Endodermal cell (in vitro differentiated cells): ENCODE data around the gene FZD2. TPM values are rescaled to one million over a fixed set of nuclear protein-coding genes. Genes with fewer than 3 reads are reported as not detected.

Source experiments
- DNase-seq: peaks from one replicate; pipeline ENCODE4 v3.0.0-alpha.2; 2017
- H3K27ac ChIP-seq: 2 replicates; pipeline ENCODE4 v1.5.1; 2013; ENCODE audit warnings: mild to moderate bottlenecking, low read depth, low read length, moderate library complexity
- H3K27me3 ChIP-seq: 2 replicates; pipeline ENCODE4 v1.6.1; 2013; ENCODE audit warnings: mild to moderate bottlenecking, low read length, moderate library complexity; ENCODE audit not compliant: insufficient read depth, control insufficient read depth, poor library complexity, severe bottlenecking
- H3K36me3 ChIP-seq: 2 replicates; pipeline ENCODE4 v1.7.0; 2013; ENCODE audit warnings: mild to moderate bottlenecking, low read length, moderate library complexity; ENCODE audit not compliant: control insufficient read depth, insufficient read depth
- H3K4me1 ChIP-seq: one replicate; pipeline ENCODE4 v1.7.0; 2013; ENCODE audit warnings: low read length; ENCODE audit not compliant: control insufficient read depth, insufficient read depth
- H3K4me3 ChIP-seq: 2 replicates; pipeline ENCODE4 v1.5.1; 2013; ENCODE audit warnings: mild to moderate bottlenecking, low read length, moderate library complexity
- H3K9ac ChIP-seq: 2 replicates; pipeline ENCODE4 v1.6.1; 2013; ENCODE audit warnings: mild to moderate bottlenecking, low read length, moderate library complexity; ENCODE audit not compliant: poor library complexity, severe bottlenecking; ENCODE audit errors: extremely low read depth
- H3K9me3 ChIP-seq: 2 replicates; pipeline ENCODE4 v1.6.1; 2013; ENCODE audit warnings: mild to moderate bottlenecking, low read length, moderate library complexity; ENCODE audit not compliant: control insufficient read depth
- H3K27ac Mint-ChIP-seq: 2 replicates; pipeline ENCODE4 v1.8.0; 2020; ENCODE audit warnings: mixed read lengths
- H3K27me3 Mint-ChIP-seq: 2 replicates; pipeline ENCODE4 v1.8.0; 2021; ENCODE audit warnings: mild to moderate bottlenecking, mixed read lengths; ENCODE audit not compliant: insufficient read depth
- H3K36me3 Mint-ChIP-seq: 2 replicates; pipeline ENCODE4 v1.8.0; 2020; ENCODE audit warnings: low read depth, mixed read lengths
- H3K4me1 Mint-ChIP-seq: 2 replicates; pipeline ENCODE4 v1.8.0; 2020; ENCODE audit warnings: mixed read lengths
- H3K4me3 Mint-ChIP-seq: 2 replicates; pipeline ENCODE4 v1.8.0; 2020; ENCODE audit warnings: mild to moderate bottlenecking, moderate library complexity, mixed read lengths
- H3K9me3 Mint-ChIP-seq: 2 replicates; pipeline ENCODE4 v1.8.0; 2020; ENCODE audit warnings: mild to moderate bottlenecking, mixed read lengths
- CTCF ChIP-seq: fragments of 200-600 bp; sonication (generic); conservative IDR thresholded peaks from 2 replicates; pipeline ENCODE4 v1.5.0; 2021; ENCODE audit warnings: antibody characterized with exemption, mild to moderate bottlenecking
- whole genome bisulfite sequencing, 2 experiments: methylation state at CpG; one replicate each; pipeline versions ENCODE4 v1.1.5 to v1.1.7; 2013; ENCODE audit warnings: missing lambda C conversion rate in 2 of 2, mixed read lengths in 1 of 2; ENCODE audit not compliant: insufficient coverage in 1 of 2, insufficient read length in 1 of 2; 5-methylcytosine and 5-hydroxymethylcytosine counted together
- total RNA-seq, 2 donors: library from RNA; stranded (reverse); fragmentation: NEBNext Ultra II Directional in 1 of 2; extraction: Animal tissue kit (Norgen Biotek cat#: 25700) in 1 of 2; gene quantifications; 2 replicates in 1 of 2; 3 replicates in 1 of 2; pipeline ENCODE4 v1.2.1, GENCODE V29; 2021

The FZD2 gene
- total RNA-seq, 2 donors from 2014 or later: 20.6 to 21.9 TPM

DNA sequence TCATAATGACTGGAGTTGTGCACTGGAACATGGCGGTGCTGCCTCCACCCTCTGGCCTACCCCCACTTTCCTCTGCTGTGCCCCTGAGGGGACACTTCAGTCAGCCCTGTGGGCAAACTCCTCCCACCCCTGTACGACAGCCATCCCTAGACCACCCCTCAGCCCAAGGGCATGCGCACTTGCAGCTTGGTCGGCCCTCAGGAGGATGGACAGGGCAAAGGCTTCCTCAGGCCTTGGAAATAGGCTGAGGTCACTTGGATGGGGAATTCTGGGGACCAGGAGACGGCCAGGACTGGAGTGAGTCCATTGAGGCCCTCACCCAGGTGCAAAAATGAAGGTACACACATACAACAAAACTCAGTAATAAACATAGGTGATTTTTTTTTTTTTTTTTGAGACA lies 41.0 kb downstream of the FZD2 start:
- H3K27ac Mint-ChIP-seq: no peak overlapping the region
- no peaks in the 10 kb centered on the region for H3K9me3 ChIP-seq
- peaks cover 8% of the 10 kb centered on the region for H3K4me1 ChIP-seq
- no peaks in the 10 kb centered on the region for H3K9me3 Mint-ChIP-seq
- H3K4me1 Mint-ChIP-seq: peaks cover 17% of the 10 kb centered on the region
- no peaks in the 10 kb centered on the region for H3K36me3 ChIP-seq
- H3K4me3 Mint-ChIP-seq: no peak overlapping the region
- no peak overlapping the region for H3K9ac ChIP-seq
- no peaks in the 10 kb centered on the region for H3K36me3 Mint-ChIP-seq
- peaks cover 4% of the 10 kb centered on the region for H3K27me3 Mint-ChIP-seq
- 86 to 88% methylated on average over 1 to 5 of the region's 5 CpGs for WGBS, 2 experiments
- no peak for TF ChIP-seq CTCF
- H3K27me3 ChIP-seq: no peaks in the 10 kb centered on the region
- peak; percentile 67 for DNase-seq
- H3K4me3 ChIP-seq: no peak overlapping the region
- H3K27ac ChIP-seq: no peak overlapping the region

DNA sequence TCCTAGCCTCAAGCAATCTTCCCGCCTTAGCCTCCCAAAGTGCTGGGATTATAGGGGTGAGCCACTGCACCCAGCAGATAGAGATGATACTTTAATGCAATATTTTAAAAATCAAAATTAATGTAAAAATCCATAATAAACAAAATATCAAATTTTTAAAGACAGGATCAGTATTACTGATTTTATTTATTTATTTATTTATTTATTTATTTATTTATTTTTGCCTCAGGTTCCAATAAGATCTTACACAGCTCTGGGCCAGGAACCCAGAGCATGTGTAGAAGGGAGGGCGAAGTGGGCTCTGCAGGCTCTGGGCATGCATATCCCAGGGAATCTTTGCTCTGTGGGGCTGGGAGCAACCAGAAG lies 41.6 kb downstream of the FZD2 start:
- peaks cover 17% of the 10 kb centered on the region for H3K4me1 Mint-ChIP-seq
- no peaks in the 10 kb centered on the region for H3K36me3 ChIP-seq
- 92 to 100% methylated on average over 1 to 2 of the region's 2 CpGs for WGBS, 2 experiments
- no peaks in the 10 kb centered on the region for H3K9me3 ChIP-seq
- TF ChIP-seq CTCF: no peak
- peaks cover 8% of the 10 kb centered on the region for H3K4me1 ChIP-seq
- H3K4me3 ChIP-seq: no peak overlapping the region
- peaks cover 3% of the 10 kb centered on the region for H3K27me3 Mint-ChIP-seq
- H3K9me3 Mint-ChIP-seq: no peaks in the 10 kb centered on the region
- peak overlapping the region; percentile 71 for H3K27ac ChIP-seq
- H3K27ac Mint-ChIP-seq: peak overlapping the region; percentile 79
- H3K36me3 Mint-ChIP-seq: no peaks in the 10 kb centered on the region
- no peak overlapping the region for H3K9ac ChIP-seq
- no peak for DNase-seq
- H3K27me3 ChIP-seq: no peaks in the 10 kb centered on the region
- H3K4me3 Mint-ChIP-seq: no peak overlapping the region

- Histone ChIP-seq H3K27me3 (no peaks in the 10 kb centered on the region), H3K9me3 (no peaks in the 10 kb centered on the region), H3K9ac (no peak overlapping the region), H3K27ac (peak overlapping the region; percentile 71), H3K4me1 (peaks cover 9% of the 10 kb centered on the region), H3K4me3 (no peak overlapping the region), H3K36me3 (no peaks in the 10 kb centered on the region)
- no peak overlapping the region for H3K4me3 Mint-ChIP-seq
- no peak for TF ChIP-seq CTCF
- H3K9me3 Mint-ChIP-seq: no peaks in the 10 kb centered on the region
- peak overlapping the region; percentile 79 for H3K27ac Mint-ChIP-seq
- no peaks in the 10 kb centered on the region for H3K36me3 Mint-ChIP-seq
- peaks cover 17% of the 10 kb centered on the region for H3K4me1 Mint-ChIP-seq
- DNase-seq: peak; percentile 86
- H3K27me3 Mint-ChIP-seq: peaks cover 3% of the 10 kb centered on the region
- WGBS, 2 experiments: 59% methylated on average over 9 of the region's 9 CpGs; no CpG with 5 or more reads in 1 of the 2 experiments
Observed at GRCh38 chr17:44599298-44600175, 42.3 kb downstream of the FZD2 start.
